Stimulated activated CD8-positive, alpha-beta memory T cell treated with anti-CD3 and anti-CD28 coated beads, Interleukin-7, amount 100 ng/mL, for 24 hours (primary cell): Measurements from ENCODE around the gene CPSF4L.
A peak's percentile ranks its signal among the peaks of the same experiment; 100 is the strongest.

ENCODE experiments used
- DNase-seq: peaks from one replicate; pipeline ENCODE4 v3.0.0-alpha.2; 2020; ENCODE audit warnings: low read depth

Gene CPSF4L

GRCh38 chr17:73231841-73232586 lies 29.7 kb downstream of the CPSF4L start:
- DNase-seq: peak; percentile 95

GRCh38 chr17:73231395-73231794 lies 30.3 kb downstream of the CPSF4L start:
- no peak for DNase-seq

- no peak for DNase-seq
Measured at GRCh38 chr17:73230088-73230487, 31.6 kb downstream of the CPSF4L start.

GRCh38 chr17:73228748-73229236 lies 32.9 kb downstream of the CPSF4L start:
- no peak for DNase-seq

GRCh38 chr17:73227944-73228343 lies 33.7 kb downstream of the CPSF4L start:
- no peak for DNase-seq

- no peak for DNase-seq
Measured at GRCh38 chr17:73227379-73227778, 34.3 kb downstream of the CPSF4L start.

GRCh38 chr17:73226556-73227172 lies 35.0 kb downstream of the CPSF4L start:
- DNase-seq: no peak

- no peak for DNase-seq
Measured at GRCh38 chr17:73224663-73225305, 36.9 kb downstream of the CPSF4L start.

GRCh38 chr17:73224237-73224636 lies 37.4 kb downstream of the CPSF4L start:
- no peak for DNase-seq

- DNase-seq: no peak
Measured at GRCh38 chr17:73223626-73224230, 38.0 kb downstream of the CPSF4L start.

GRCh38 chr17:73215447-73215846 lies 46.2 kb downstream of the CPSF4L start:
- no peak for DNase-seq

- DNase-seq: no peak
Measured at GRCh38 chr17:73214851-73215250, 46.8 kb downstream of the CPSF4L start.

- DNase-seq: no peak
Measured at GRCh38 chr17:73214008-73214407, 47.7 kb downstream of the CPSF4L start.

- DNase-seq: no peak
Measured at GRCh38 chr17:73211745-73212144, 49.9 kb downstream of the CPSF4L start.

- DNase-seq: no peak
Measured at GRCh38 chr17:73210002-73210678, 51.5 kb downstream of the CPSF4L start.

GRCh38 chr17:73209436-73209835 lies 52.2 kb downstream of the CPSF4L start:
- DNase-seq: no peak

- no peak for DNase-seq
Measured at GRCh38 chr17:73208139-73208827, 53.4 kb downstream of the CPSF4L start.

- DNase-seq: no peak
Measured at GRCh38 chr17:73205459-73205961, 56.2 kb downstream of the CPSF4L start.

GRCh38 chr17:73203788-73204479 lies 57.7 kb downstream of the CPSF4L start:
- no peak for DNase-seq

GRCh38 chr17:73203135-73203787 lies 58.4 kb downstream of the CPSF4L start:
- DNase-seq: no peak
